Measurements from ENCODE around the gene RASA2. TPM values are rescaled to one million over a fixed set of nuclear protein-coding genes. Genes with fewer than 3 reads are reported as not detected.

RASA2 gene
- total and polyA plus RNA-seq, 2 experiments from 2014 or later, result 16.6 to 28.6 TPM

- Histone ChIP-seq H3K9me2 (ENCODE audit: insufficient read depth) (no peaks in the 10 kb centered on the region), H3K27me3 (ENCODE audit: insufficient read depth) (no peaks in the 10 kb centered on the region), H4K20me1 (replicated peaks; ENCODE audit: insufficient read depth) (peaks cover 13% of the 10 kb centered on the region; the same call in 1 of the 2 replicates), H3K4me3 (no peak overlapping the region), H3F3A (replicated peaks; ENCODE audit: low read depth) (no peaks in the 10 kb centered on the region), H2AFZ (no peak overlapping the region), H3K4me1 (ENCODE audit: insufficient read depth) (peaks cover 8% of the 10 kb centered on the region), H3K27ac (ENCODE audit: low read depth) (no peak overlapping the region), H3K79me2 (replicated peaks; ENCODE audit: insufficient read depth) (0 out of 2 replicates have a peak, but pooled peaks cover 3% of the 10 kb centered on the region), H3K4me2 (no peak overlapping the region), H3K36me3 (ENCODE audit: insufficient read depth) (0 out of 2 replicates have a peak, but pooled peaks cover 2% of the 10 kb centered on the region)
- no peak for DNase-seq (ENCODE audit: low spot score)
- no peaks in the 10 kb centered on the region; the same call in 2 of the 3 replicates for H3K36me3 Mint-ChIP-seq (ENCODE audit: low read depth)
- ATAC-seq, result no peak
- H3K27ac Mint-ChIP-seq, result no peak overlapping the region
- TF ChIP-seq, protein P1, sequence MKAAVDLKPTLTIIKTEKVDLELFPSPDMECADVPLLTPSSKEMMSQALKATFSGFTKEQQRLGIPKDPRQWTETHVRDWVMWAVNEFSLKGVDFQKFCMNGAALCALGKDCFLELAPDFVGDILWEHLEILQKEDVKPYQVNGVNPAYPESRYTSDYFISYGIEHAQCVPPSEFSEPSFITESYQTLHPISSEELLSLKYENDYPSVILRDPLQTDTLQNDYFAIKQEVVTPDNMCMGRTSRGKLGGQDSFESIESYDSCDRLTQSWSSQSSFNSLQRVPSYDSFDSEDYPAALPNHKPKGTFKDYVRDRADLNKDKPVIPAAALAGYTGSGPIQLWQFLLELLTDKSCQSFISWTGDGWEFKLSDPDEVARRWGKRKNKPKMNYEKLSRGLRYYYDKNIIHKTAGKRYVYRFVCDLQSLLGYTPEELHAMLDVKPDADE (IDR thresholded peaks at IDR 0.05), result no peak
- TF ChIP-seq CREB1 (CRISPR knock-in tag; IDR thresholded peaks at IDR 0.05; ENCODE audit: low read depth) (no peak), ZNF114 (CRISPR knock-in tag; IDR thresholded peaks at IDR 0.05) (no peak), ZNF331 (CRISPR knock-in tag; IDR thresholded peaks at IDR 0.05; ENCODE audit: low read depth) (no peak), CTCF (conservative IDR thresholded peaks at IDR 0.05; ENCODE audit: low read depth in 2 of 2) (no peak), EZH2phosphoT487 (IDR thresholded peaks at IDR 0.05; ENCODE audit: unreplicated experiment) (no peak), POLR2AphosphoS5 (IDR thresholded peaks at IDR 0.05; ENCODE audit: low read depth) (no peak), STAT1 (IDR thresholded peaks at IDR 0.05; ENCODE audit: unreplicated experiment) (no peak), REST (IDR thresholded peaks at IDR 0.05; ENCODE audit: unreplicated experiment) (no peak), EZH2 (IDR thresholded peaks at IDR 0.05; ENCODE audit: low read depth, unreplicated experiment) (no peak), JUNB (IDR thresholded peaks at IDR 0.05; ENCODE audit: unreplicated experiment) (no peak), NANOG (IDR thresholded peaks at IDR 0.05; ENCODE audit: borderline replicate concordance) (no peak)
- TF ChIP-seq, protein P2, sequence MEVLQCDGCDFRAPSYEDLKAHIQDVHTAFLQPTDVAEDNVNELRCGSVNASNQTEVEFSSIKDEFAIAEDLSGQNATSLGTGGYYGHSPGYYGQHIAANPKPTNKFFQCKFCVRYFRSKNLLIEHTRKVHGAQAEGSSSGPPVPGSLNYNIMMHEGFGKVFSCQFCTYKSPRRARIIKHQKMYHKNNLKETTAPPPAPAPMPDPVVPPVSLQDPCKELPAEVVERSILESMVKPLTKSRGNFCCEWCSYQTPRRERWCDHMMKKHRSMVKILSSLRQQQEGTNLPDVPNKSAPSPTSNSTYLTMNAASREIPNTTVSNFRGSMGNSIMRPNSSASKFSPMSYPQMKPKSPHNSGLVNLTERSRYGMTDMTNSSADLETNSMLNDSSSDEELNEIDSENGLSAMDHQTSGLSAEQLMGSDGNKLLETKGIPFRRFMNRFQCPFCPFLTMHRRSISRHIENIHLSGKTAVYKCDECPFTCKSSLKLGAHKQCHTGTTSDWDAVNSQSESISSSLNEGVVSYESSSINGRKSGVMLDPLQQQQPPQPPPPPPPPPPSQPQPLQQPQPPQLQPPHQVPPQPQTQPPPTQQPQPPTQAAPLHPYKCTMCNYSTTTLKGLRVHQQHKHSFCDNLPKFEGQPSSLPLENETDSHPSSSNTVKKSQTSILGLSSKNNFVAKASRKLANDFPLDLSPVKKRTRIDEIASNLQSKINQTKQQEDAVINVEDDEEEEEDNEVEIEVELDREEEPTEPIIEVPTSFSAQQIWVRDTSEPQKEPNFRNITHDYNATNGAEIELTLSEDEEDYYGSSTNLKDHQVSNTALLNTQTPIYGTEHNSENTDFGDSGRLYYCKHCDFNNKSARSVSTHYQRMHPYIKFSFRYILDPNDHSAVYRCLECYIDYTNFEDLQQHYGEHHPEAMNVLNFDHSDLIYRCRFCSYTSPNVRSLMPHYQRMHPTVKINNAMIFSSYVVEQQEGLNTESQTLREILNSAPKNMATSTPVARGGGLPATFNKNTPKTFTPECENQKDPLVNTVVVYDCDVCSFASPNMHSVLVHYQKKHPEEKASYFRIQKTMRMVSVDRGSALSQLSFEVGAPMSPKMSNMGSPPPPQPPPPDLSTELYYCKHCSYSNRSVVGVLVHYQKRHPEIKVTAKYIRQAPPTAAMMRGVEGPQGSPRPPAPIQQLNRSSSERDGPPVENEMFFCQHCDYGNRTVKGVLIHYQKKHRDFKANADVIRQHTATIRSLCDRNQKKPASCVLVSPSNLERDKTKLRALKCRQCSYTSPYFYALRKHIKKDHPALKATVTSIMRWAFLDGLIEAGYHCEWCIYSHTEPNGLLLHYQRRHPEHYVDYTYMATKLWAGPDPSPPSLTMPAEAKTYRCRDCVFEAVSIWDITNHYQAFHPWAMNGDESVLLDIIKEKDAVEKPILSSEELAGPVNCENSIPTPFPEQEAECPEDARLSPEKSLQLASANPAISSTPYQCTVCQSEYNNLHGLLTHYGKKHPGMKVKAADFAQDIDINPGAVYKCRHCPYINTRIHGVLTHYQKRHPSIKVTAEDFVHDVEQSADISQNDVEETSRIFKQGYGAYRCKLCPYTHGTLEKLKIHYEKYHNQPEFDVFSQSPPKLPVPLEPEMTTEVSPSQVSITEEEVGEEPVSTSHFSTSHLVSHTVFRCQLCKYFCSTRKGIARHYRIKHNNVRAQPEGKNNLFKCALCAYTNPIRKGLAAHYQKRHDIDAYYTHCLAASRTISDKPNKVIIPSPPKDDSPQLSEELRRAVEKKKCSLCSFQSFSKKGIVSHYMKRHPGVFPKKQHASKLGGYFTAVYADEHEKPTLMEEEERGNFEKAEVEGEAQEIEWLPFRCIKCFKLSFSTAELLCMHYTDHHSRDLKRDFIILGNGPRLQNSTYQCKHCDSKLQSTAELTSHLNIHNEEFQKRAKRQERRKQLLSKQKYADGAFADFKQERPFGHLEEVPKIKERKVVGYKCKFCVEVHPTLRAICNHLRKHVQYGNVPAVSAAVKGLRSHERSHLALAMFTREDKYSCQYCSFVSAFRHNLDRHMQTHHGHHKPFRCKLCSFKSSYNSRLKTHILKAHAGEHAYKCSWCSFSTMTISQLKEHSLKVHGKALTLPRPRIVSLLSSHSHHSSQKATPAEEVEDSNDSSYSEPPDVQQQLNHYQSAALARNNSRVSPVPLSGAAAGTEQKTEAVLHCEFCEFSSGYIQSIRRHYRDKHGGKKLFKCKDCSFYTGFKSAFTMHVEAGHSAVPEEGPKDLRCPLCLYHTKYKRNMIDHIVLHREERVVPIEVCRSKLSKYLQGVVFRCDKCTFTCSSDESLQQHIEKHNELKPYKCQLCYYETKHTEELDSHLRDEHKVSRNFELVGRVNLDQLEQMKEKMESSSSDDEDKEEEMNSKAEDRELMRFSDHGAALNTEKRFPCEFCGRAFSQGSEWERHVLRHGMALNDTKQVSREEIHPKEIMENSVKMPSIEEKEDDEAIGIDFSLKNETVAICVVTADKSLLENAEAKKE (CRISPR knock-in tag; IDR thresholded peaks at IDR 0.05), result no peak
- peaks cover 3% of the 10 kb centered on the region for H3K27me3 Mint-ChIP-seq (ENCODE audit: insufficient read depth, low read depth, poor library complexity)
- H3K9me3 Mint-ChIP-seq, result no peaks in the 10 kb centered on the region
- peaks cover 10% of the 10 kb centered on the region; the same call in 2 of the 3 replicates for H3K4me1 Mint-ChIP-seq
- H3K4me3 Mint-ChIP-seq, result no peak overlapping the region
Measured at GRCh38 chr3:141524988-141525387, 38.2 kb downstream of the RASA2 start.

Measured in GM23338 (cell line).